KMS-11 (cell line): ENCODE measurements around the gene TENT5A.

Experiments used
- H2AFZ ChIP-seq: fragments of 200-600 bp; sonication (generic); 2 replicates; pipeline ENCODE4 v1.6.1; 2016; ENCODE audit warnings: antibody characterized with exemption, mixed run types, low read depth
- H3K27ac ChIP-seq: fragments of 200-600 bp; sonication (generic); 2 replicates; pipeline ENCODE4 v1.6.1; 2016; ENCODE audit warnings: mild to moderate bottlenecking, mixed run types
- H3K27me3 ChIP-seq: fragments of 200-600 bp; sonication (generic); 2 replicates; pipeline ENCODE4 v1.6.1; 2017; ENCODE audit warnings: mild to moderate bottlenecking, low read depth, mixed run types, moderate library complexity; ENCODE audit not compliant: insufficient read depth
- H3K36me3 ChIP-seq: fragments of 200-600 bp; sonication (generic); 2 replicates; pipeline ENCODE4 v1.6.1; 2017; ENCODE audit warnings: mild to moderate bottlenecking, mixed run types; ENCODE audit not compliant: insufficient read depth
- H3K4me1 ChIP-seq: fragments of 200-600 bp; sonication (generic); 2 replicates; pipeline ENCODE4 v1.6.1; 2016; ENCODE audit warnings: mild to moderate bottlenecking, low read depth, mixed run types; ENCODE audit not compliant: poor library complexity, severe bottlenecking
- H3K4me2 ChIP-seq: fragments of 200-600 bp; sonication (generic); 2 replicates; pipeline ENCODE4 v1.7.0; 2016; ENCODE audit warnings: mild to moderate bottlenecking, mixed run types
- H3K4me3 ChIP-seq: fragments of 200-600 bp; sonication (generic); IDR thresholded peaks from 2 replicates; pipeline ENCODE4 v1.6.1; 2017; ENCODE audit warnings: low read depth, low read length, mixed read lengths; ENCODE audit not compliant: insufficient read depth
- H3K79me2 ChIP-seq: fragments of 200-600 bp; sonication (generic); 2 replicates; pipeline ENCODE4 v1.6.1; 2016; ENCODE audit warnings: low read depth, mixed run types; ENCODE audit not compliant: insufficient read depth
- H3K9ac ChIP-seq: fragments of 200-600 bp; sonication (generic); 2 replicates; pipeline ENCODE4 v1.6.1; 2016; ENCODE audit warnings: mild to moderate bottlenecking, mixed run types
- H4K20me1 ChIP-seq: fragments of 200-600 bp; sonication (generic); 2 replicates; pipeline ENCODE4 v1.6.1; 2016; ENCODE audit warnings: mild to moderate bottlenecking, mixed run types; ENCODE audit not compliant: insufficient read depth
- TF ChIP-seq, protein P1 (sequence below): fragments of 200-600 bp; sonication (generic); conservative IDR thresholded peaks from 2 replicates; pipeline ENCODE4 v1.6.1; 2017; ENCODE audit warnings: low read depth, mild to moderate bottlenecking, antibody characterized with exemption, low read length, moderate library complexity, mixed read lengths

The TENT5A gene

DNA sequence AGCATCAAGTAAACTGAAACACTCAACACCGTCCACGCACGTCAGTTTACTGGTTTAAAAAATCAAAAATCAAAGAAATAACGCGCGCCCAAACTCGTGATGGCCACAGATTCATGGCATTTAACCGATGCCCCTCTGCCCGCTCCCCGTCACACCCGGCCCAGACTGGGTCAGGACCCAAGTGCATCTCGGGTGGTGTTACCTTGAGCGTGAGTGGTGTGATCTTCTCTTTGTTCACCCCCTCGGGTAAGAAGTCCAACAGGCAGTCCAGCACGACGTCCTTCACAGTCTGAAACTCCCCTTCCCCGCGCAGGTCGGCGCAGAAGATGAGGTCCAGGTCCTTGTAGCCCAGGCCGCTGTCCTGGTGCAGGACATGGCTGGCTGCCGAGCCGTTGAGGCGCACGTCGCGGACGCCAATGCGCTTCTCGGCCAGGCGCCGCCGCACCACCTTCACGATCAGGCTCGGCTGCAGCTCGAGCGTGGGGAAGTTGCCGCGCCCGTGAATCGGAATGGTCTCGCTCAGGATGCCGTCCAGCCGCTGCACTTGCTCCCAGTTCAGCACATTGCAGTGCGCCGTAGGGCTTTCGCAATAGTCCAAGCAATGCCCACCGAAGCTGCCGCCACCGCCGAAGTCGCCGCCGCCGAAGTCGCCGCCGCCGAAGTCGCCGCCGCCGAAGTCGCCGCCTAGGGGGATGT lies 945 bp downstream of the TENT5A start:
- H3K27me3 ChIP-seq = no peaks in the 10 kb centered on the region
- H3K36me3 ChIP-seq = no peaks in the 10 kb centered on the region
- TF ChIP-seq, protein P1, sequence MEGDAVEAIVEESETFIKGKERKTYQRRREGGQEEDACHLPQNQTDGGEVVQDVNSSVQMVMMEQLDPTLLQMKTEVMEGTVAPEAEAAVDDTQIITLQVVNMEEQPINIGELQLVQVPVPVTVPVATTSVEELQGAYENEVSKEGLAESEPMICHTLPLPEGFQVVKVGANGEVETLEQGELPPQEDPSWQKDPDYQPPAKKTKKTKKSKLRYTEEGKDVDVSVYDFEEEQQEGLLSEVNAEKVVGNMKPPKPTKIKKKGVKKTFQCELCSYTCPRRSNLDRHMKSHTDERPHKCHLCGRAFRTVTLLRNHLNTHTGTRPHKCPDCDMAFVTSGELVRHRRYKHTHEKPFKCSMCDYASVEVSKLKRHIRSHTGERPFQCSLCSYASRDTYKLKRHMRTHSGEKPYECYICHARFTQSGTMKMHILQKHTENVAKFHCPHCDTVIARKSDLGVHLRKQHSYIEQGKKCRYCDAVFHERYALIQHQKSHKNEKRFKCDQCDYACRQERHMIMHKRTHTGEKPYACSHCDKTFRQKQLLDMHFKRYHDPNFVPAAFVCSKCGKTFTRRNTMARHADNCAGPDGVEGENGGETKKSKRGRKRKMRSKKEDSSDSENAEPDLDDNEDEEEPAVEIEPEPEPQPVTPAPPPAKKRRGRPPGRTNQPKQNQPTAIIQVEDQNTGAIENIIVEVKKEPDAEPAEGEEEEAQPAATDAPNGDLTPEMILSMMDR = no peak
- no peaks in the 10 kb centered on the region for H3K79me2 ChIP-seq
- no peak overlapping the region for H3K4me3 ChIP-seq
- peak overlapping the region; percentile 62; the same call in 1 of the 2 replicates for H3K27ac ChIP-seq
- peak overlapping the region; percentile 78 for H2AFZ ChIP-seq
- peak overlapping the region; percentile 62; the same call in 1 of the 2 replicates for H3K9ac ChIP-seq
- H3K4me2 ChIP-seq = peak overlapping the region; percentile 17; the same call in 1 of the 2 replicates
- H3K4me1 ChIP-seq = no peaks in the 10 kb centered on the region
- no peaks in the 10 kb centered on the region for H4K20me1 ChIP-seq

DNA sequence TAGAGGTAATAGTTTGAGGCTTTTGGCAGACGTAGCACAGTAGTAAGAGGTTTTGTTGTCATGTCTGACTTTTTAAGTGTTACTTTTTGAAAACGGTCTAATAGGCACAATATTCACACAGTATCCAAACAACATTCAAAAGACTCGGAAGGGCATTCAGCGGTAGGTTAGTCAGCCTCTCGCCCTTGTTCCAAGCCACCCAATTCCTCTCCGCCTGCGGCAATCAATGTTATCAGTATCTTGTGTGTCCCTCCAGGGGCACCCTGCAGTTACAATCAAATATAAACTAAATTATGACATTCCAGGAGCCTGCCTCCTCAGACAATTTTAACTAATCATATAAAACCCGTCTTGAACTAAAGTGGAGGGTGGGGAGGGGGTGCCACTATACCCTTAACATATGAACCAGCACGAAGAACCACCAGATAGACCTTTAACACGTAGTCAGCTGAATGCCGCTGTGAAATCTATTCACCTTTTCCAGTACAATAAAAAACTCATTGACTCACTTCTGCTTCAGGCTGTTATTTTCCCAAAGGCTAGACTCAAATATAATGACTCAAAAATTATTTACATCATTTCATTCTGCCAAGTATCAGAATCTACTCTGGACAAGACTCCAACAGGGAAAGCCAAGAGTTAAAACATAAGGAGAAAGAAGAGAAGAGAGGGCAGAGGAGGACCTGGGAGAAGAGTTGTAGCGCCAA lies 1.6 kb downstream of the TENT5A start:
- H3K9ac ChIP-seq = no peak overlapping the region
- H4K20me1 ChIP-seq = no peaks in the 10 kb centered on the region
- TF ChIP-seq, protein P1 = no peak
- no peaks in the 10 kb centered on the region for H3K27me3 ChIP-seq
- no peak overlapping the region for H2AFZ ChIP-seq
- H3K36me3 ChIP-seq = no peaks in the 10 kb centered on the region
- no peaks in the 10 kb centered on the region for H3K79me2 ChIP-seq
- 0 out of 2 replicates have a peak overlapping the region, but pooled peaks have one; percentile 17 for H3K4me2 ChIP-seq
- H3K27ac ChIP-seq = no peak overlapping the region
- no peak overlapping the region for H3K4me3 ChIP-seq
- H3K4me1 ChIP-seq = no peaks in the 10 kb centered on the region

DNA sequence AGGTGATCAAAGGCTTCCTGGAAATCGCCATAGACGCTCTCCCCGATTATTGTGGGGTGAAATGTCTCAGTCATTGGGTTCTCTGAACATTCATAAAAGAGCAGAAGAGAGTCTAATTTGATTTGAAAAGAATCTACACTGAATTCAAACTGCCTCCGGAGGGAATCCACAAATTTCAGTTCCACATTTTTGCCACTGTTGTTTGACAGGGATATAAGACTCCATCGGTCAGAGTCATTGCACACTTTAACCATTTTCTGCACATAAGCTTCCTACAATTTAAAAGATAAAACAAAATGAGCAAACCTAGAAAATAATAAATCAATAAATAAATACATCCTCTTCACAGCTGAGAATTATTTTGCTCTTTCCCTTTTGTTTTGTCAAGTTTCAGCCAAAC lies 2.3 kb downstream of the TENT5A start:
- Histone ChIP-seq H4K20me1 (no peaks in the 10 kb centered on the region), H3K9ac (no peak overlapping the region), H3K4me3 (no peak overlapping the region), H3K27me3 (no peaks in the 10 kb centered on the region), H3K4me2 (no peak overlapping the region), H2AFZ (no peak overlapping the region), H3K79me2 (no peaks in the 10 kb centered on the region), H3K27ac (no peak overlapping the region), H3K36me3 (no peaks in the 10 kb centered on the region), H3K4me1 (no peaks in the 10 kb centered on the region)
- TF ChIP-seq, protein P1 = no peak

DNA sequence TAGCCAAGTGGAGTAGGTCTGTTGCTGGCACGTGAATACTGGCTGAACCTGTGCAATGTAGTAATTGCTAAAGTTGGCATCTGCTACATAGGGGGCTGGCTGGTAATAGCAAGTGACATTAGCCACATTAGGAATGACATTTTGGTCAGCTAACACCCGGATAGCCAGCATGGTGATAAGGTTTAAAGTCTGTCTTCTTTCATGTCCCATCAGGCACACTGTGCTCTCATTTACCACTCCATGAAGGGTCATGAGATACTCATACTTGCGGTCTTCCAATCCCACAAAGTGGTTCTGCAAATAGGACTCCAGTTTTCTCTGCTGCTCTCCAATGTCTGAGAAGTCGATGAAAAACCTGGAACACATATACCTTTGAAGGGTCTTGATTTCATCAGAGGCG lies 2.8 kb downstream of the TENT5A start:
- Histone ChIP-seq H3K27me3 (no peaks in the 10 kb centered on the region), H3K4me2 (no peak overlapping the region), H3K4me1 (no peaks in the 10 kb centered on the region), H3K9ac (no peak overlapping the region), H3K27ac (no peak overlapping the region), H4K20me1 (no peaks in the 10 kb centered on the region), H2AFZ (no peak overlapping the region), H3K79me2 (no peaks in the 10 kb centered on the region), H3K4me3 (no peak overlapping the region), H3K36me3 (no peaks in the 10 kb centered on the region)
- TF ChIP-seq, protein P1 = no peak
